Measurements from ENCODE around the gene SLC25A24. TPM values are rescaled to one million over a fixed set of nuclear protein-coding genes. Genes with fewer than 3 reads are reported as not detected.
"Not testable (repeated sequence)": the region's sequence is repeated elsewhere in the genome, so short reads cannot be mapped to it uniquely, and the experiment has no call there.

Gene SLC25A24
- polyA plus RNA-seq, 1 experiment = 50.5 TPM

DNA sequence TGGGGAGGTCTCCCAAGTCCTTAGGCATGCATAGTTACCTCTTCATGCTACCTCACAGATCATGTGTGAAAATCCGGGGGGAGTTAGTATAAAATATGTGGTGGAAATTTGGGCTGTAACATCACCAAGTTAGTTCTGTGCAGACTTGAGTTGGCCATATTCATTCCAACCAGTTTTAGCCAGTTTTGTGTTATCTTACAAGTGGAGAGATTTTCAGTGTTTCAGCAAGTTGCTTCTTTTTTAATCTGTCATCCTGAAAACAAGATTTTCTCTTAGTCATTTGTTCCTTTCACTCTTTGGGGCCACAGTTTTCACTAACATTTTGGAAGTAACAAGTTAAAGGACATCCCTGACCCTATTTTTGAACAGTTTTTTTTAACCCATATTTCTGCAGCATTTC lies 11.3 kb downstream of the SLC25A24 start:
- no peak for DNase-seq (ENCODE audit: low read depth, low spot score)
- TF ChIP-seq, protein P1, sequence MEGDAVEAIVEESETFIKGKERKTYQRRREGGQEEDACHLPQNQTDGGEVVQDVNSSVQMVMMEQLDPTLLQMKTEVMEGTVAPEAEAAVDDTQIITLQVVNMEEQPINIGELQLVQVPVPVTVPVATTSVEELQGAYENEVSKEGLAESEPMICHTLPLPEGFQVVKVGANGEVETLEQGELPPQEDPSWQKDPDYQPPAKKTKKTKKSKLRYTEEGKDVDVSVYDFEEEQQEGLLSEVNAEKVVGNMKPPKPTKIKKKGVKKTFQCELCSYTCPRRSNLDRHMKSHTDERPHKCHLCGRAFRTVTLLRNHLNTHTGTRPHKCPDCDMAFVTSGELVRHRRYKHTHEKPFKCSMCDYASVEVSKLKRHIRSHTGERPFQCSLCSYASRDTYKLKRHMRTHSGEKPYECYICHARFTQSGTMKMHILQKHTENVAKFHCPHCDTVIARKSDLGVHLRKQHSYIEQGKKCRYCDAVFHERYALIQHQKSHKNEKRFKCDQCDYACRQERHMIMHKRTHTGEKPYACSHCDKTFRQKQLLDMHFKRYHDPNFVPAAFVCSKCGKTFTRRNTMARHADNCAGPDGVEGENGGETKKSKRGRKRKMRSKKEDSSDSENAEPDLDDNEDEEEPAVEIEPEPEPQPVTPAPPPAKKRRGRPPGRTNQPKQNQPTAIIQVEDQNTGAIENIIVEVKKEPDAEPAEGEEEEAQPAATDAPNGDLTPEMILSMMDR (IDR thresholded peaks at IDR 0.05; ENCODE audit: low read depth, low read length) = no peak
- CTCF ChIA-PET = interaction anchor here (1.4 kb wide), 1 partner anchor 12 kb away, joined by 6 read pairs; the partner anchor contains the start of gene SLC25A24

DNA sequence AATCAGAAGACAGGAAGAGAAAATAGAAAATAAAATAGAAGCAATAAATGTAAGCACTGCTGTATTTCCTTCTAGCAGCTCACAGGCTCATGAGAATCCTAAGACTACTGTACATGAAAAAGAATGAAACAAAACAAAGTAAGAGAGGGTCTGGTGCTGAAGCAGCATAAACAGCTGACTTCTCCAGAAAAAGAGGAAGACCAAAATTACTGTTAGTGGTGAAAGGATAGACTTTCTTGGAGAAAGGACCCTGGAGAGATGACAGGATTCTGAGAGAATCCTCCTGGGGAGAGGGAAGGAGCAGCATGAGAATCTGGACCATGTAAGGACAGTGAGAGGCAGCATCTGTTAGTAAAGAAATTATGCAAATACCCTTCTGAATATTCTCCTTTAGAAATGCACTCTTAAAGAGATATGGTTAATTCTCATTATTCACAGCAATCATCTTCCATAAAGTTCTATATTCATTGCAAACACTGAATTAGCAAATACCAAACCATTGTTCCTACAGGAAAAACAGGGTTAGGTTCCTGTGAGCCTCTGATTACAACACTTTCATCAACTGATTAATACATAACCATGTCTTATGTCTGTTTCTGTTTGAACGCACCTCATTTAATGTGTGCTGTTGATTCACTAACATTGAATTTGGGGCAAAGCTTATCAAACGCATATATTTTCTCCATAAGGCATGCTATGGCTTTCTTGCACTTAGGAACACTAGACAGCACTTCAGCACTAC lies 17.0 kb downstream of the SLC25A24 start:
- no peaks in the 10 kb centered on the region for H3K27me3 ChIP-seq (ENCODE audit: control insufficient read depth, insufficient read depth, low read length)
- ChIA-PET CTCF (no interaction called here), POLR2A (no interaction called here)
- H3K4me3 ChIP-seq (ENCODE audit: low read depth, low read length) = no peak overlapping the region
- H3K9me3 ChIP-seq (ENCODE audit: control insufficient read depth, insufficient read depth, low read length) = no peaks in the 10 kb centered on the region
- TF ChIP-seq, protein P1 (IDR thresholded peaks at IDR 0.05; ENCODE audit: low read depth, low read length) = no peak
- no peak overlapping the region for H3K27ac ChIP-seq (ENCODE audit: low read depth, low read length)
- no peak for DNase-seq (ENCODE audit: low read depth, low spot score)

More for the DNA sequence above, 11.3 kb downstream of the SLC25A24 start:
- POLR2A ChIA-PET = no interaction called here
- peaks cover 6% of the 10 kb centered on the region for H3K9me3 ChIP-seq (ENCODE audit: control insufficient read depth, insufficient read depth, low read length)
- H3K27ac ChIP-seq (ENCODE audit: low read depth, low read length) = no peak overlapping the region
- no peak overlapping the region for H3K4me3 ChIP-seq (ENCODE audit: low read depth, low read length)
- H3K27me3 ChIP-seq (ENCODE audit: control insufficient read depth, insufficient read depth, low read length) = no peaks in the 10 kb centered on the region

DNA sequence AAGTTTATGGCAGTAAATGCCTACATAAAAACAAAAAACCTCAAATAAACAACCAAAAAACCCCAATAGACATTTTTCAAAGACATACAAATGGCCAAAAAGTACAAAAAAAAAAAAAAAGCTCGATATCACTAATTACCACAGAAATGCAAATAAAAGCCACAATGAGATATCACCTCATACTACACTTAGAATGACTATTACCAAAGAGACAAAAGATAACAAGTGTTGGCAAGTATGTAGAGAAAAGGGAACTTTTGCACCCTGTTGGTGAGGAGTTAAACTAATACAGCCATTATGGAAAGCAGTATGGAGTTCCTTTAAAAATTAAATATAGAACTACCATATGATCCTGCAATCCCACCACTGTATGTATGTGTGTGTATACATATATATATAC lies 21.1 kb downstream of the SLC25A24 start:
- ChIA-PET POLR2A (no interaction called here), CTCF (no interaction called here)
- Histone ChIP-seq H3K27me3 (ENCODE audit: control insufficient read depth, insufficient read depth, low read length) (no peaks in the 10 kb centered on the region), H3K4me3 (ENCODE audit: low read depth, low read length) (no peak overlapping the region), H3K27ac (ENCODE audit: low read depth, low read length) (no peak overlapping the region), H3K9me3 (ENCODE audit: control insufficient read depth, insufficient read depth, low read length) (peaks cover 11% of the 10 kb centered on the region)
- TF ChIP-seq, protein P1 (IDR thresholded peaks at IDR 0.05; ENCODE audit: low read depth, low read length) = no peak
- DNase-seq (ENCODE audit: low read depth, low spot score) = no peak

DNA sequence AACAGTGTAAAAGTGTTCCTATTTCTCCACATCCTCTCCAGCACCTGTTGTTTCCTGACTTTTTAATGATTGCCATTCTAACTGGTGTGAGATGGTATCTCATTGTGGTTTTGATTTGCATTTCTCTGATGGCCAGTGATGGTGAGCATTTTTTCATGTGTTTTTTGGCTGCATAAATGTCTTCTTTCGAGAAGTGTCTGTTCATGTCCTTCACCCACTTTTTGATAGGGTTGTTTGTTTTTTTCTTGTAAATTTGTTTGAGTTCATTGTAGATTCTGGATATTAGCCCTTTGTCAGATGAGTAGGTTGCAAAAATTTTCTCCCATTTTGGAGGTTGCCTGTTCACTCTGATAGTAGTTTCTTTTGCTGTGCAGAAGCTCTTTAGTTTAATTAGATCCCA lies 37.7 kb downstream of the SLC25A24 start:
- DNase-seq (ENCODE audit: low read depth, low spot score); CTCF ChIA-PET; H3K9me3 ChIP-seq (ENCODE audit: control insufficient read depth, insufficient read depth, low read length); H3K4me3 ChIP-seq (ENCODE audit: low read depth, low read length); H3K27ac ChIP-seq (ENCODE audit: low read depth, low read length); POLR2A ChIA-PET; H3K27me3 ChIP-seq (ENCODE audit: control insufficient read depth, insufficient read depth, low read length): not testable (repeated sequence)

DNA sequence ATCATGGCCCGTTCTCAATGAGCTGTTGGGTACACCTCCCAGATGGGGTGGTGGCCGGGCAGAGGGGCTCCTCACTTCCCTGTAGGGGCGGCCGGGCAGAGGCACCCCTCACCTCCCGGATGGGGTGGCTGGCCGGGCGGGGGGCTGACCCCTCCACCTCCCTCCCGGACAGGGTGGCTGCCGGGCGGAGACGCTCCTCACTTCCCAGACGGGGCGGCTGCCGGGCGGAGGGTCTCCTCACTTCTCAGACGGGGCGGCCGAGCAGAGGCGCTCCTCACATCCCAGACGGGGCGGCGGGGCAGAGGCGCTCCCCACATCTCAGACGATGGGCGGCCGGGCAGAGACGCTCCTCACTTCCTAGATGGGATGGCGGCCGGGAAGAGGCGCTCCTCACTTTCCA lies 40.2 kb downstream of the SLC25A24 start:
- H3K27ac ChIP-seq (ENCODE audit: low read depth, low read length); POLR2A ChIA-PET; H3K27me3 ChIP-seq (ENCODE audit: control insufficient read depth, insufficient read depth, low read length); CTCF ChIA-PET; H3K4me3 ChIP-seq (ENCODE audit: low read depth, low read length); H3K9me3 ChIP-seq (ENCODE audit: control insufficient read depth, insufficient read depth, low read length); DNase-seq (ENCODE audit: low read depth, low spot score): not testable (repeated sequence)

DNA sequence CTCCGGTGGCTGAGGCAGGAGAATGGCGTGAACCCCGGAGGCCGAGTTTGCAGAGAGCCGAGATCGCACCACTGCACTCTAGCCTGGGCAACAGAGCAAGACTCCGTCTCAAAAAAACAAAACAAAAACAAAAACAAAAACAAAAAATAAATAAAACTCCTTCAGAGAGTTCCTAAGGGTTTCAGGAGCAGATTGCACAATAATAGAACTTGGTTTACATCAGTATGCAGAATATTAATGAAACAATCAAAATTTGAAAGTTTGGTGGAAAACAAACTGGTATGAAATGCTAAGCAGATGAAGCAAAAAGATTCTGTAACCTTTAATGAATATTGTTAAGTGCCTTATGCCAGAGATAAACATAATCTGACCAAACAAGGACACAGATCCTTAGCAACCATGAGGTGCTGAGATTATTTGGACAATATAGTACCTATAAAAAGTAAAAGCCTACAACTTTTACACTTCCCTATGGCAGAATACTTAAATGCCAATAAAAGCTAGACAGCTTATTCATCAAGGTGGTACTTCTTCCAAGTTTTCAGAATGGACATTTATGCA lies 41.2 kb downstream of the SLC25A24 start:
- Histone ChIP-seq H3K27me3 (ENCODE audit: control insufficient read depth, insufficient read depth, low read length) (no peaks in the 10 kb centered on the region), H3K4me3 (ENCODE audit: low read depth, low read length) (no peak overlapping the region), H3K27ac (ENCODE audit: low read depth, low read length) (no peak overlapping the region), H3K9me3 (ENCODE audit: control insufficient read depth, insufficient read depth, low read length) (no peaks in the 10 kb centered on the region; the same call in 1 of the 2 replicates)
- CTCF ChIA-PET = no interaction called here
- no peak for DNase-seq (ENCODE audit: low read depth, low spot score)
- TF ChIP-seq, protein P1 (IDR thresholded peaks at IDR 0.05; ENCODE audit: low read depth, low read length) = no peak
- POLR2A ChIA-PET = no interaction called here

All from AG04450 (cell line).